ENCODE results near the gene MAOA.
"Not testable (repeated sequence)": the region's sequence is repeated elsewhere in the genome, so short reads cannot be mapped to it uniquely, and the experiment has no call there.

MAOA gene

DNA sequence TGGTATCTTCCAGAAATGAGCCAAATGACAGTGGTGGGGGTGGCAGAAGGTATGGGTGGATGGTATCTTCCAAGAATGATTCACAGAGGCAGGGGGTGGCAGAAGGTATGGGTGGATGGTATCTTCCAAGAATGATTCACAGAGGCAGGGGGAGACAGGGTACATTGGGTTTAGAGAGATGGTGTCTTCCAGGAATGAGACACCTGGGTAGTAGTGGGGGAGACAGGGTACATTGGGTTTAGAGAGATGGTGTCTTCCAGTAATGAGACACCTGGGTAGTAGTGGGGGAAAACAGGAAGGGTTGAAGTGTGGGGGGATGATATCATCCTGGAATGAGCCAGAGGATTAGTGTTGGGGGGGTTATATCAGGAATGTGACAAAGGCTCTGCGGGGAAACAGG lies 62.0 kb downstream of the MAOA start:
- DNase-seq (ENCODE audit: low read depth), result no peak

DNA sequence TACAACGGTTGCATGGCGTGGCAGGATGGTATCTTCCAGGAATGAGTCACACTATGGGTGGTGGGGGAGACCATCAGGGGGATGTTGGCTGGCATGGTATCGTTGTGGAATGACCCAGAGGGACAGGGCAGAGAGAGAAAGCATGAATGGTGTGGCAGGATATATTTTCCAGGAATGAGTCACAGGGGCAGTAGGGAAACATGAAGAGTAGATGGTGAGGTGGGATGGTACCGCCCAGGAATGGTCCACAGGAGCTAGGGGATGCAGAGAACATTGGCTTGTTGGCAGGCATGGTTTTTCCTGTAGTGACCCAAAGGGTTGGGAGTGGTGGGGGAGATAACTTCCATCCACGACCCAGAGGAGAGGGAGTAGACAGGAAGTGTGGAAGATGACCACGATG lies 62.4 kb downstream of the MAOA start:
- no peak for DNase-seq (ENCODE audit: low read depth)

DNA sequence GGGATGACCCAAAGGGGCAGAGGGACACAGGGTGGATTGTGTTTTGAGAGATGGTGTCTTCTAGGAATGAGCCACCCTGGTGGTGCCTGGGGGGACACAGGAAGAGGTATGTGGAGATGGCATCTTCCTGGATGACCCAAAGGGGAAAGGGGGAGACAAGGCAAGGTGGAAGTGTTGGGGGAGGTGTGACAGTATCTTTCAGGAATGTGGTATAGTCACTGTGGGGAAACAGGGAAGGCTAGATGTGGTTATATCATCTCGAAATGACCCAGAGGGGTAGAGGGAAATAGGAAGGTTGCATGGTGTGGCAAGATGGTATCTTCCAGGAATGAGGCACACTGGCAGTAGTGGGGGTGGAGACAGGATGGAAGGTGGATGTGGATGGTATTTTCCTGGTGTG lies 62.9 kb downstream of the MAOA start:
- DNase-seq (ENCODE audit: low read depth), result no peak

DNA sequence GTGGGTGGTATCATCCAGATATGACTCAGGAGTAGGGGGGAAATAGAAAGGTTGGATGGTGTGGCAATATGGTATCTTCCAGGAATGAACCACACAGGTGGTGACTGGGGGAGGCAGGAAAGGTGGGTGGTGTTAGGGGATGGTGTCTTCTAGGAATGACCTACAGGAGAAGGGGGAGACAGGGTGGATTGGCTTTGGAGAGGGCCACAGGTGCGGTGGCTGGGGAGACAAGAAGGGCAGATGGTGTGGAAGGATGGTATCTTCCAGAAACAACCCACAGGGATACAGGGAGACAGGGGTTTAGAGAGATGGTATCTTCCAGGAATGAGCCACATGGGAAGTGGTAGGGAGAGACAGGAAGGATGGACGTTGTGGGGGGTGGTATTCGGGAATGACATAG lies 64.0 kb downstream of the MAOA start:
- no peak for DNase-seq (ENCODE audit: low read depth)

DNA sequence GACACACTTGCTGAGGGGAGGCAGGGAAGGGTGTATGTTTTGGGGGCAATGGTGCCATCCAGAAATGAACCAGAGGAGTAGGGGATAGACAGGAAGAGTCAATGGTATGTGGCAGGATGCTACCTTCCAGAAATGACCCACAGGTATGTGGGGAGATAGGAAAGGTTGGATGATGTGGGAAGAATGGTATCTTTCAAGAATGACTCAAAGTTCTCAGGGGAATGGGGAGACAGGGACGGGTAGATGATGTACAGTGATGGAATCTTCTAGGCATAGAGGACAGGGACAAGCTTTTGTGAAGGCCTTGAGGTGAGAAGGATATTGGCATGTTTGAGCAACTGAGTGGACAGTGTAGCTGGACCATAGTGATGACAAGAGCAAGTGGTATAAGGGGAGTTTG lies 64.9 kb downstream of the MAOA start:
- DNase-seq (ENCODE audit: low read depth), result no peak

DNA sequence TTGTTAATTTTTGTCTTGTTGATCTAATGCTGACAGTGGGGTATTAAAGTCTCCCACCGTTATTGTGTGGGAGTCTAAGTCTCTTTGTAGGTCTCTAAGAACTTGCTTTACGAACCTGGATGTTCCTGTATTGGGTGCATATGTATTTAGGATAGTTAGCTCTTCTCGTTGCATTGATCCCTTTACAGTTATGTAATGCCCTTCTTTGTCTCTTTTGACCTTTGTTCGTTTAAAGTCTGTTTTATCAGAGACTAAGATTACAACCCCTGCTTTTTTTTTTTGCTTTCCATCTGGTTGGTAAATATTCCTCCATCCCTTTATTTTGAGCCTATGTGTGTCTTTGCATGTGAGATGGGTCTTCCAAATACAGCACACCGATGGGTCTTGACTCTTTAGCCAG lies 69.1 kb downstream of the MAOA start:
- not testable (repeated sequence) for DNase-seq (ENCODE audit: low read depth)

DNA sequence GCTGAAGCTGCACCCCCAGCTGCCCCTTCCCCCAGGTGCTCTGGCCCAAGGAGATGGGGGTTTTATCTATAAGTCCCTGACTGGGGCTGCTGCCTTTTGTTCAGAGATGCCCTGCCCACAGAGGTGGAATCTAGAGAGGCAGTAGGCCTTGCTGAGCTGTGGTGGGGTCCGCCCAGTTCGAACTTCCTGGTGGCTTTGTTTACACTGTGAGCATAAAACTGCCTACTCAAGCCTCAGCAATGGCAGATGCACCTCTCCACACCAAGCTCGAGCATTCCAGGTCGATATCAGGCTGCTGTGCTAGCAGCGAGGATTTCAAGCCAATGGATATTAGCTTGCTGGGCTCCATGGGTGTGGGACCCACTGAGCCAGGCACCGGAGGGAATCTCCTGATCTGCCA lies 71.2 kb downstream of the MAOA start:
- DNase-seq (ENCODE audit: low read depth), result not testable (repeated sequence)

DNA sequence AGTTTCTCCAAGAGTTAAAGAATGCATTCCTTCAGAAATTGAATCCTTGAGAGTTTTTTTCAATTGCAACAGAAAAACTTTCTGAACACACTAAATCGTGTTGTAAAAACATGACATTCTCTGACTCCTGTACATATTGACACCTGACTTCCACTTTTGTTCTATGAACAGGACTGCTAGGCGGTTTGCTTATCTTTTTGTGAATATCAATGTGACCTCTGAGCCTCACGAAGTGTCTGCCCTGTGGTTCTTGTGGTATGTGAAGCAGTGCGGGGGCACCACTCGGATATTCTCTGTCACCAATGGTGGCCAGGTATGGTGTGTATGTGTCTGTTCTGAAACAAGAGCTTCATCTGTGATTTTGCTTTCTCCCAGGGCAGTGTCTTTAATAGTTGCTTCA lies 71.9 kb downstream of the MAOA start:
- DNase-seq (ENCODE audit: low read depth), result no peak

DNA sequence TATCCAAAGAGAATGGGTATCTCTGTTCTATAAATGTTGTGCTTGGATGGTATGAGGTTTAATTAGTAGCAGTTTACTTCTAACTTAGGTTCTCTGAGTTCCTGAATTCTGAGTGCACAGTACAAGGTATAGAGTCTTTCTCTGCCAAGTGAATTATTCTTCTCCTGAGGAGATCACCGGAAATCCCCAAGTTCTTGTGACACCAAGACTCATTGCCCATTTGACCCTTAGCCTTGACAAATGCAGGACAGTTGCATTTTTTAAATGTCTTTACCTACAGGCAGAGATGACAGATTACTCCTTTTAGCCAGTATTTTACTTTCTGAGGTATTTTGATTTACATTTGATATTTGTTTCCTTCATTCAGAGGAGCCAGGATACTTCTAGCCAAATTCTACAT lies 72.9 kb downstream of the MAOA start:
- DNase-seq (ENCODE audit: low read depth), result no peak

DNA sequence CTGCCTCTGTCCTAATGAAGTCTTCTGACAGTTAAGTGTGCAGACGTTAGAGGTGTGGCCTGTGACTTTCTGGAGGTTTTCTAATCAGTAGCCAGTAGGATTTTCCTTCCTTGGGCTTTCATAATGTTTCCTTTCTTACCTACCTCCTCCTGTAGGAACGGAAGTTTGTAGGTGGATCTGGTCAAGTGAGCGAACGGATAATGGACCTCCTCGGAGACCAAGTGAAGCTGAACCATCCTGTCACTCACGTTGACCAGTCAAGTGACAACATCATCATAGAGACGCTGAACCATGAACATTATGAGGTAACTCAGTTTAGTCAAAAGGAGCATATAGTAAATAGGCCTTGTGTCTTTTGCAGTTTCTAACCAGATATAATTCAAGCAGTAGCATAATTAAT lies 75.0 kb downstream of the MAOA start:
- no peak for DNase-seq (ENCODE audit: low read depth)

DNA sequence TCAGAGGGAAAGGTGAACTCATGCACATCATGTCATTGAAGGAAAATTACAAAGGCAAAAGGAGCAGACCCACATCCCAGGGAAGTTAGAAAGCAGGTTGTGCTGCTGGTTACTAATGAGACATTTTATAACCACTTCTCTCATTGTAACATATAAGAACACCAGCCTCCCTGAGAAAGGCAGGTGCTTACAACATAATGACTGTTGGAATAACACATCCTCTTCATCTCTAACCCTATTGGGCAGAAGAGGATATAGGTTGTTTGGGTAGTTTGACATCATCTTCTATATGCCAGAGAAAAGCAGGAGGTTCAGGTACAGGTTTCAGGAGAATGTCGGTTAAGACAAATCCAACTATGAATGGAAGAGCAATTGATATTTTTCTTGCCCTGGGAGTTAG lies 77.6 kb downstream of the MAOA start:
- DNase-seq (ENCODE audit: low read depth), result no peak

DNA sequence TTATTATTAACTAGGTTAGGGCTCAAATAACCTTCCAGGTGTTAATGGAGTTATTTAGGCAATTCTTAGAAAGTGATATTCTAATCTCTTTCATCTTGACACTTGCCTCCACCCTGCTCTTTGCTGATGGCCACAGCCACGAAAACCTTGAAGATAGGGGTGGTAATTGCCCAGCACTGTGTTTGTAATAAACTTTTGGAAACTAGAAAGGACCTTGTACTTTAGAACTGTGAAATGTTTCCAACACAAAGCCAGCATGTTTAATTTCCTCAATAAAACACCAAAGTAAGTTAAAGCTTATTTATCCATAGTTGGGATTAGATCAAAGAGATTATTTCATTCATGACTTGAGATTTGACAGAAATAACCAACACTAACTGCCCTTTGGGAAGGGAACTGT lies 78.3 kb downstream of the MAOA start:
- no peak for DNase-seq (ENCODE audit: low read depth)

DNA sequence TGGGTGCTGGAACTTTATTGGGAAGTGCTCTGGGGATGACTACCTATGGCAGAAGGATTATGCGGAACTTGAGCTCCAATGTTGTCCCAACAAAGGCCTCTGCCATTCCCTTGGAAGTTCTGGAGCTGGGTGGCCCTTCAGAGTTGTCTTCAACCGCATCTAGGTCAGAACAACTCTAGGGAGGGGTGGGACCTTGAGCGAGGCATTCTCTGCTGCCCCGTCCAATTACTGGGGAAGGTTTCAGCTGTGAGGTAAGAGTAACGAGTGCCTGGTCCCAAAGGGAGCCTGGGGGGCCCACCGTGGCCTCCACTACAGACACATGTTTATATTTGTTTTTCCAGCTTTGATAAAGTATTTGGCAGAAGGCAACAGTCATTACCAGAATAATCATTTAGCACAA lies 79.4 kb downstream of the MAOA start:
- no peak for DNase-seq (ENCODE audit: low read depth)

DNA sequence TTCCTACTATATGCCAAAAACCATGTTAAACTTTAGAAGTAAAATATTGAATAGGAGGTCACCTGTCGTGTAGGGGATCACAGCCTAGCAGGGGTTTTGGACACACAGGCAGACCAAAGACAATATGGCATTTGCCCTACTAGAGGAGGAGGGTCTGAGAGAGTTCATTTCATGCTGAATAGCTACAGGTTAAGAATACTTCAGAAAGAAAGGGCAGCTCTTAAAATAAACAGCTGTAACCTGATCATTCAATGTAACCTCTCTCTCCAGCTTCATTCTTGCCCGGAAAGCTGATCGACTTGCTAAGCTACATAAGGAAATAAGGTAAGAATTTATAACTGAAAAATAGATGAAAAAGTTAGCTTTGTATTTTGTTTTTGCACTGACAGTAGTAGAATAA lies 79.9 kb downstream of the MAOA start:
- no peak for DNase-seq (ENCODE audit: low read depth)

DNA sequence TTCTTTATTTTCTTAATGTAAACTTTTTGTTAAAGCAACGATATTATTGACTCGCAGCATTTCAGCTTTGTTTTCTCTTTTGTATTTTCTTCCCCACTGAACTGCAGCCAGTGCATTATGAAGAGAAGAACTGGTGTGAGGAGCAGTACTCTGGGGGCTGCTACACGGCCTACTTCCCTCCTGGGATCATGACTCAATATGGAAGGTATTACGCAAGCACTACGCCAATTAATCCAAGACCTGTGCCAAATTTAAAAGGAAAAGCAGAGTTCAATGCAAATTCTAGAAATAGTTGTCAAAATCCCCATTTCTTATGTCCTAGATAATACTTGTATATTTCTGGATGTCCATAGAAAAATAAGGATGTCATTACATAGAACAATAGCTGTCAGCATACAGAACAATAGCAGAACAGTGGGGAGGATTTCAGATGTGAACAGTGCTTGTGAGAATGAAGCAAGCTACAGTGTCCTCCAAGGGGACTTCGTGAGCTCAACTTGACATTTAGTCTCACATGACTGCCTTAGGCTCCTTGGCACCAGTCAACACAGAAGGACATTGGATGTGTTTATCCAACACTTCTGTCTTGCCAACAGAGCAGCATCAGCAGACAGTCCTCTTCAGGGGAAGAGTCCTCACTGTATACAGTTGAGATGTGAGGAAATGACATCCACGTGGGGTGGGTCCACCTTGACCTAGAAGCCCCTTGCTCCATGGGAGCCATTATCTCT lies 85.9 kb downstream of the MAOA start:
- peak; percentile 69 for DNase-seq (ENCODE audit: low read depth)

DNA sequence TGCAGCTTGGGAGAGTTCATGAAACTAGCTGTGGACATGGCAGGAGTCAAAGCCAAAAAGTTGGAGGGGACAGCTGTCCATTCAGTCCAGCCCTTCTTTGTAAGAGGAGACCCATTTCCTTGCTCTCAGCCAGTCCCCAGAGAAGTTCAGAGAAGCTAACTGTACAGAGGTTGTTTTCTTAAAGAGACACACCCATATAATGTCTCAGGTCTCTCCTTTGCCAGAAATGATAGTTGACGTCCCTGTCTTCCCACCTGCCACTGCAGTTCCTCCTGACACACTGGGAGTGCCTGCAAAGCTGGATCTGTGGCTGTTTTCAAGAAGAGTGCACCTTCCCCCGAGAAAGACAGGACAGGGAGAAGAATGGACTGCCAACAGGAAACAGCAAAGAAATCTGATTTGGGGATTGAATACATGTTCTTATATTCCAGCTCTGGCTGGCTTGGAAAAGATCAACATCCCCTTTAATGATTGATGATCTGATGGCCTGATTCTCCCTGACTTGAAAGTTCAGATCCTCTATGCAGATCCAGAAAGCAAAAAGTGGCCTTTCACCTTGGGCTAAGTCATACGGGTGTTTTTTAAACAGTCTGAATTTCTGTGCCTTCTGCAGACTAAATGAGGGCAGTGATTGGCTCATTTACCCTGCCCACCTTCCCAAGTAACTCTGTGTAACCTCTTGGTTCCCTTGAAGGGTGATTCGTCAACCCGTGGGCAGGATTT lies 87.2 kb downstream of the MAOA start:
- DNase-seq (ENCODE audit: low read depth), result no peak

DNA sequence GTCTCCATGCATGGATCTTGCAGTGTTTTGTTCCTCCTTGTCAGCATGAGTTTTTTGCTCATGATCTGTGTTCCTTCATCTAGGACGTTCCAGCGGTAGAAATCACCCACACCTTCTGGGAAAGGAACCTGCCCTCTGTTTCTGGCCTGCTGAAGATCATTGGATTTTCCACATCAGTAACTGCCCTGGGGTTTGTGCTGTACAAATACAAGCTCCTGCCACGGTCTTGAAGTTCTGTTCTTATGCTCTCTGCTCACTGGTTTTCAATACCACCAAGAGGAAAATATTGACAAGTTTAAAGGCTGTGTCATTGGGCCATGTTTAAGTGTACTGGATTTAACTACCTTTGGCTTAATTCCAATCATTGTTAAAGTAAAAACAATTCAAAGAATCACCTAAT lies 88.2 kb downstream of the MAOA start:
- no peak for DNase-seq (ENCODE audit: low read depth)

DNA sequence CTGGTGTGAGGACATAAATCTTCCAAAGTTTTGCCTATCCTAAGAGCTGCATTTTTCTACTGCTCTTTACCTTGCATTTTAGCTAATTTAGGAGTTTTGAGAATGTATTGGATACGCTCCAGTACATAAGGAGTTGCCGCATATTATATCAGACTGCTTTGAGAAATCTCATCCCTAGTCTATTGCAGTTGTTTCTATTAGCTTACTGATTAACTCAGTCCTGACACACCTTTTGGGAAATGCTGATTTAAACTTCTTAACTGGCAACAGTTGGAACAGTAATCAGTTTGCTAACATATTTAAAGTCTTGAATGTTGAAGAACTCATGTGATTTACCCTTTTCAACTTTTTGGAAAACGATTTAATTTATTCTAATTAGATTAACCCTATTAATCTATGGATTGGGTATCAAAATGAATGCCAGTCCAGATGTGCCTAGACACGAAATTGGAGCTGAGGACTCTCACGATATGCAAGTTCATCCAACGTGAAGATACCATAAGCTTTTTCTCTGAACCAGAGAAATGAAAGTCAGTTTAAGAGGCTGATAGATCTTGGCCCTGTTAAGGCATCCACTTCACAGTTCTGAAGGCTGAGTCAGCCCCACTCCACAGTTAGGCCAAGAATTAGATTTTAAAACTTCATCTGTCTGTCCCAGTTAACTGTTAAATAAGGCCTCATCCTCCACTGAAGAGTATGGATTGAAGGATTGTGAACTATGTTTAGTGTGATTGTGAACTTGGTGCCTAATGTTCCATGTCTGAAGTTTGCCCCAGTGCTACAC lies 90.0 kb downstream of the MAOA start:
- DNase-seq (ENCODE audit: low read depth), result no peak

DNA sequence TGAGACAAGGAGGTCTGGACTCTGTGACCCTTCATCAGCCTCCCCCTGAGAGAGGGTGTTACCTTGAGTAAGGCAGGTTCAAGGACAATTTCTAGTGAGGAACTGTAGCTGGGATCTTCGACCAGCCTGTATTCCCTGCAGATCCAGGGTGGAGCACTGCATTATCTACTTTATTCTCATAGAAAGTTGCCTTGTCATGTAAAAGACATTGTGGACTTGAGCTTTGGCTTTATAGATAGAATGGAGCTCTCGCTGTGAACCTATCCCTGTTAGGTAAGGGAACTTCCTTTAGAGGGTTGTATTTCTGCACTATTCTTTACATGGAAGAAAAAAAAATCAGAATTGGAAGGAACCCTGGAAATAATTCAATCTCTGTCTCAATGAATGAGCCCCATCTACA lies 91.4 kb downstream of the MAOA start:
- no peak for DNase-seq (ENCODE audit: low read depth)

DNA sequence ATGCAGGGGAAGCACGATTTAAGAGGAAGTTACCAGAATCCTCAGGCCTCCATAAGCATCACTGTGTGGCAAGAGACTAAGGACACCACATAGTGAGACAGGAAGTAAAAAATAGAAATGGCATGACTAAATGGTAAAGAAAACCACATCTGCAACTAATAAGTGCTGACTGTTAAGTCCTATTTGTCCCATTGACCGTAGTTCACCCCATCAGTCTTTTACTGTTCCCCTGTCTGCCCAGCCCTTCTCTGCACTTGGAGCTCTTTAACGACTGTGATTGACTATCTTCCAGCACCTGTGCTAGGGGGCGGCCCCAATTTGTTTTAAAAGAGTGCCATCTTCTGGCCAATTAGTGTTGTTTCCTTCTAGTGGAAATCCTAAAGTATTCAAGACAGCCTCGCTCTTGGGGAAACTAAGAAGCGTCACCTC lies 94.2 kb downstream of the MAOA start:
- peak; percentile 81 for DNase-seq (ENCODE audit: low read depth)

DNA sequence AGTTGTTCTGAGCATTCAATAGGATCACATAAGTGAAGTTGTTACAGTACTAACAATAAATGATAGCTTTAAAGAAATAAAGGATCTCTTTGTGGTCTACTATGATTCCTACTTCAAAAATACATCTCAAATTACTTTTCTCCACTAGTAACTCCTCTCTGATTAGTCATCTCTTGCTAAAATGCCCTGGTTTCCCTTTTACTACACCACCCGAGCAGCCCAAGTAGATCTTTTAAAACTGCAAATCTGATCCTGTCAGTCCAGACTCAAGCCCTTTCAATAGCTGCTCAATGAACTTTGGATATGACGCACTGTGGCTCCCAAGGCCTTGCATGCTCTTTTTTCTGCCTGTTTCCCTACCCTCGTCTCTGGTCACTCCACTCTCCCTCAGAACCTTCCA lies 97.5 kb downstream of the MAOA start:
- peak; percentile 15 for DNase-seq (ENCODE audit: low read depth)

DNA sequence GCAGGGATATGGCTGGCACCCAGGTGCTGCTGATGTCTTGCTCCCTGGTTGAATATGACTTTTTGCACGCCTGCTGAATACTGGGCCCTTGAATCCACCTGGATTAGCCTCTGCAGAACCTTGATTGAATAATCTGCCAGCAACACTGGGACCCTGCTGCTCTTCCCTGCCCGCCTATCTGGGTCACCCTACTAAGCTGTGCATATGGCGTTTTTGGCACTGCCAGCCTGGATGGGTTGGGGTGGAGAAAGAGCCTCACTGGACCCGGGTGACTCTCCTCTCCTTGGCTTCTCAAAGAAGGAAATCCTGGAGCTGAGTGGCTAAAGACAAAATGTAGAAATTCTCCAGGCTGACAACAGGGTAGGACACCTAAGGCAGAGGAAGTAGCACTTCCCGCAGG lies 100.0 kb downstream of the MAOA start:
- no peak for DNase-seq (ENCODE audit: low read depth)

DNA sequence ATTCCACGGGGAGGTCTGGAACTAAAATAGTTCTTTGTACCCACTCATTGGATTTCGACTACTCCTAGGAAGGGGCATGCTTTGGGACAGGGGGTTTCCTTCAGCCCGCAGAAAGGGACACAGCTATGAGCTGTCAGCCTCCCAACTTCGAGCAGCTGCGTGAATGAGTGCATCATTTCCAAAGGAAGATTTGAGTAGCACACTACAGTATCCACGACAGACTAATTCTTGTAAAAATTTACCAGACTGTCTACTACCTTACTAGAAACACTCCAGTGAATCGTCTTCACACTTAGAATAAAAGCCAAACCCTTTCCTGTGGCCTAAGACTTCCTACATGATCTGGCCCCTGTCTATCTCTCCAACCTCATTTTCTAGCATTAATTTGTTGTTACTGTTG lies 101.9 kb downstream of the MAOA start:
- DNase-seq (ENCODE audit: low read depth), result no peak
